GM12878 (cell line): Measurements from ENCODE around the gene ABCG1. TPM values are rescaled to one million over a fixed set of nuclear protein-coding genes. Genes with fewer than 3 reads are reported as not detected.

Experiments used
- ASH2L ChIP-seq: fragments of 300-600, 200-600 bp; sonication (generic); IDR thresholded peaks from 2 replicates; pipeline ENCODE4 v1.6.1; 2017; ENCODE audit warnings: low read depth, mild to moderate bottlenecking, borderline replicate concordance
- CREM ChIP-seq: IDR thresholded peaks from 2 replicates; pipeline ENCODE4 v1.6.1; 2014; ENCODE audit warnings: antibody characterized with exemption, low read depth
- FOS ChIP-seq: IDR thresholded peaks from 3 replicates; pipeline ENCODE4 v1.6.1; 2011; ENCODE audit warnings: borderline replicate concordance; ENCODE audit not compliant: insufficient read length; ENCODE audit errors: extremely low read depth
- MXI1 ChIP-seq: fragments of 150-350 bp; IDR thresholded peaks from 2 replicates; pipeline ENCODE4 v1.6.1; 2011; ENCODE audit warnings: low read depth, mild to moderate bottlenecking, inconsistent platforms, low read length, improper control_type of control experiment
- PML ChIP-seq: IDR thresholded peaks from 2 replicates; pipeline ENCODE4 v1.6.1; 2012; ENCODE audit warnings: low read length, inconsistent platforms
- POLR2A ChIP-seq: IDR thresholded peaks from 2 replicates; pipeline ENCODE4 v1.6.1; 2011; ENCODE audit warnings: low read depth, mild to moderate bottlenecking, low read length
- TCF7 ChIP-seq: IDR thresholded peaks from 2 replicates; pipeline ENCODE4 v1.6.1; 2014; ENCODE audit warnings: antibody characterized with exemption, borderline replicate concordance
- polyA plus RNA-seq, 11 experiments: library from polyadenylated mRNA; depleted of rRNA in 4 of 11; unstranded in 6 of 11; stranded (reverse) in 5 of 11; fragments of >200 nt; fragmentation: Nextera tagmentation in 4 of 11; fragmentation: Illumina TruSeq in 1 of 11; extraction: Ambion mirVana in 4 of 11; extraction: Trizol in 1 of 11; gene quantifications; 1 replicate in 1 of 11; 2 replicates in 10 of 11; pipeline versions ENCODE4 v1.2.1 to v1.2.3, GENCODE V29; 2011 to 2016; ENCODE audit warnings: inconsistent platforms in 2 of 11, missing spikeins in 2 of 11, low read depth in 1 of 11
- total RNA-seq, 4 experiments: library from RNA; depleted of rRNA in 3 of 4; stranded (reverse); fragments of >200 nt in 3 of 4; fragmentation: Illumina TruSeq in 1 of 4; extraction: Trizol in 1 of 4; gene quantifications; 2 replicates each; pipeline versions ENCODE4 v1.2.1 to v1.2.3, GENCODE V29; 2013 to 2021
- TF ChIP-seq, protein P1 (sequence below): fragments of 450-650 bp; IDR thresholded peaks from 2 replicates; pipeline ENCODE4 v1.6.1; 2016; ENCODE audit warnings: mild to moderate bottlenecking, moderate library complexity, borderline replicate concordance
- TF ChIP-seq, protein P2 (sequence below): fragments of 450-650 bp; IDR thresholded peaks from 2 replicates; pipeline ENCODE4 v1.6.1; 2017; ENCODE audit warnings: mild to moderate bottlenecking, moderate library complexity
- TF ChIP-seq, protein P3 (sequence below): IDR thresholded peaks from 2 replicates; pipeline ENCODE4 v1.6.1; 2012; ENCODE audit warnings: low read depth, low read length, improper control_type of control experiment
- TF ChIP-seq, protein P4 (sequence below): fragments of 450-650 bp; IDR thresholded peaks from 2 replicates; pipeline ENCODE4 v1.6.1; 2016; ENCODE audit warnings: mild to moderate bottlenecking
- TF ChIP-seq, protein P5 (sequence below): fragments of 450-650 bp; IDR thresholded peaks from 2 replicates; pipeline ENCODE4 v1.6.1; 2014; ENCODE audit warnings: mild to moderate bottlenecking
- TF ChIP-seq, protein P6 (sequence below): fragments of 450-650 bp; IDR thresholded peaks from 2 replicates; pipeline ENCODE4 v1.6.1; 2016; ENCODE audit warnings: mild to moderate bottlenecking
- TF ChIP-seq, protein P7 (sequence below): fragments of 450-650 bp; IDR thresholded peaks from 2 replicates; pipeline ENCODE4 v1.6.1; 2018; ENCODE audit warnings: mild to moderate bottlenecking, low read depth, moderate library complexity; ENCODE audit not compliant: partially characterized antibody

Gene ABCG1
- total and polyA plus RNA-seq, 10 of the 15 experiments (the other 5 are each of a cell fraction or from before 2014, with no cell fraction given), result 0.59 to 19.3 (median 5.7) TPM

DNA sequence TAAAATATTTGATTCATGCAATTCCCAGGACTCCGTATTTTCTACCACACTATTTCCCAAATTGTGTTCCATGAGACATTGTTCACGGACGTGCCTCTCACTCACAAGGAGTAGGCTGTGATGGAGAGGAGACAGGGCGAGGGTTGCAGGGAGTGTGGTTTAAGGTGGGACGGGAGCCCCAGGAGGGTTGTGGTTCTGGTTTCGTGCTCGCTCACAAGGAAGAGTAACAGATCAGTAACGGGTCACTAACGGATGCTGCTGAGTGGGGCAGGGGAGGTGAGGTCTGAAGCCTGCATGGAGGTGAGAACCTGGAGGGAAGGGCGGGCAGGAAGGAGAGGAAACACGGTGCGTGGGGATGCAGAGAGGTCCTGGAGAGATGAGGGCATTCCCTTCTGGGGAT, 67.5 kb downstream of the ABCG1 start (continued):
- TF ChIP-seq, protein P1, sequence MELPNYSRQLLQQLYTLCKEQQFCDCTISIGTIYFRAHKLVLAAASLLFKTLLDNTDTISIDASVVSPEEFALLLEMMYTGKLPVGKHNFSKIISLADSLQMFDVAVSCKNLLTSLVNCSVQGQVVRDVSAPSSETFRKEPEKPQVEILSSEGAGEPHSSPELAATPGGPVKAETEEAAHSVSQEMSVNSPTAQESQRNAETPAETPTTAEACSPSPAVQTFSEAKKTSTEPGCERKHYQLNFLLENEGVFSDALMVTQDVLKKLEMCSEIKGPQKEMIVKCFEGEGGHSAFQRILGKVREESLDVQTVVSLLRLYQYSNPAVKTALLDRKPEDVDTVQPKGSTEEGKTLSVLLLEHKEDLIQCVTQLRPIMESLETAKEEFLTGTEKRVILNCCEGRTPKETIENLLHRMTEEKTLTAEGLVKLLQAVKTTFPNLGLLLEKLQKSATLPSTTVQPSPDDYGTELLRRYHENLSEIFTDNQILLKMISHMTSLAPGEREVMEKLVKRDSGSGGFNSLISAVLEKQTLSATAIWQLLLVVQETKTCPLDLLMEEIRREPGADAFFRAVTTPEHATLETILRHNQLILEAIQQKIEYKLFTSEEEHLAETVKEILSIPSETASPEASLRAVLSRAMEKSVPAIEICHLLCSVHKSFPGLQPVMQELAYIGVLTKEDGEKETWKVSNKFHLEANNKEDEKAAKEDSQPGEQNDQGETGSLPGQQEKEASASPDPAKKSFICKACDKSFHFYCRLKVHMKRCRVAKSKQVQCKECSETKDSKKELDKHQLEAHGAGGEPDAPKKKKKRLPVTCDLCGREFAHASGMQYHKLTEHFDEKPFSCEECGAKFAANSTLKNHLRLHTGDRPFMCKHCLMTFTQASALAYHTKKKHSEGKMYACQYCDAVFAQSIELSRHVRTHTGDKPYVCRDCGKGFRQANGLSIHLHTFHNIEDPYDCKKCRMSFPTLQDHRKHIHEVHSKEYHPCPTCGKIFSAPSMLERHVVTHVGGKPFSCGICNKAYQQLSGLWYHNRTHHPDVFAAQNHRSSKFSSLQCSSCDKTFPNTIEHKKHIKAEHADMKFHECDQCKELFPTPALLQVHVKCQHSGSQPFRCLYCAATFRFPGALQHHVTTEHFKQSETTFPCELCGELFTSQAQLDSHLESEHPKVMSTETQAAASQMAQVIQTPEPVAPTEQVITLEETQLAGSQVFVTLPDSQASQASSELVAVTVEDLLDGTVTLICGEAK, result no peak
- TF ChIP-seq TCF7 (no peak), CREM (no peak), ASH2L (no peak), POLR2A (no peak), PML (no peak), MXI1 (no peak), FOS (no peak)
- TF ChIP-seq, protein P2, sequence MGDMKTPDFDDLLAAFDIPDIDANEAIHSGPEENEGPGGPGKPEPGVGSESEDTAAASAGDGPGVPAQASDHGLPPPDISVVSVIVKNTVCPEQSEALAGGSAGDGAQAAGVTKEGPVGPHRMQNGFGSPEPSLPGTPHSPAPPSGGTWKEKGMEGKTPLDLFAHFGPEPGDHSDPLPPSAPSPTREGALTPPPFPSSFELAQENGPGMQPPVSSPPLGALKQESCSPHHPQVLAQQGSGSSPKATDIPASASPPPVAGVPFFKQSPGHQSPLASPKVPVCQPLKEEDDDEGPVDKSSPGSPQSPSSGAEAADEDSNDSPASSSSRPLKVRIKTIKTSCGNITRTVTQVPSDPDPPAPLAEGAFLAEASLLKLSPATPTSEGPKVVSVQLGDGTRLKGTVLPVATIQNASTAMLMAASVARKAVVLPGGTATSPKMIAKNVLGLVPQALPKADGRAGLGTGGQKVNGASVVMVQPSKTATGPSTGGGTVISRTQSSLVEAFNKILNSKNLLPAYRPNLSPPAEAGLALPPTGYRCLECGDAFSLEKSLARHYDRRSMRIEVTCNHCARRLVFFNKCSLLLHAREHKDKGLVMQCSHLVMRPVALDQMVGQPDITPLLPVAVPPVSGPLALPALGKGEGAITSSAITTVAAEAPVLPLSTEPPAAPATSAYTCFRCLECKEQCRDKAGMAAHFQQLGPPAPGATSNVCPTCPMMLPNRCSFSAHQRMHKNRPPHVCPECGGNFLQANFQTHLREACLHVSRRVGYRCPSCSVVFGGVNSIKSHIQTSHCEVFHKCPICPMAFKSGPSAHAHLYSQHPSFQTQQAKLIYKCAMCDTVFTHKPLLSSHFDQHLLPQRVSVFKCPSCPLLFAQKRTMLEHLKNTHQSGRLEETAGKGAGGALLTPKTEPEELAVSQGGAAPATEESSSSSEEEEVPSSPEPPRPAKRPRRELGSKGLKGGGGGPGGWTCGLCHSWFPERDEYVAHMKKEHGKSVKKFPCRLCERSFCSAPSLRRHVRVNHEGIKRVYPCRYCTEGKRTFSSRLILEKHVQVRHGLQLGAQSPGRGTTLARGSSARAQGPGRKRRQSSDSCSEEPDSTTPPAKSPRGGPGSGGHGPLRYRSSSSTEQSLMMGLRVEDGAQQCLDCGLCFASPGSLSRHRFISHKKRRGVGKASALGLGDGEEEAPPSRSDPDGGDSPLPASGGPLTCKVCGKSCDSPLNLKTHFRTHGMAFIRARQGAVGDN, result no peak
- TF ChIP-seq, protein P3, sequence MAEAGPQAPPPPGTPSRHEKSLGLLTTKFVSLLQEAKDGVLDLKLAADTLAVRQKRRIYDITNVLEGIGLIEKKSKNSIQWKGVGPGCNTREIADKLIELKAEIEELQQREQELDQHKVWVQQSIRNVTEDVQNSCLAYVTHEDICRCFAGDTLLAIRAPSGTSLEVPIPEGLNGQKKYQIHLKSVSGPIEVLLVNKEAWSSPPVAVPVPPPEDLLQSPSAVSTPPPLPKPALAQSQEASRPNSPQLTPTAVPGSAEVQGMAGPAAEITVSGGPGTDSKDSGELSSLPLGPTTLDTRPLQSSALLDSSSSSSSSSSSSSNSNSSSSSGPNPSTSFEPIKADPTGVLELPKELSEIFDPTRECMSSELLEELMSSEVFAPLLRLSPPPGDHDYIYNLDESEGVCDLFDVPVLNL, result no peak
- TF ChIP-seq, protein P4, sequence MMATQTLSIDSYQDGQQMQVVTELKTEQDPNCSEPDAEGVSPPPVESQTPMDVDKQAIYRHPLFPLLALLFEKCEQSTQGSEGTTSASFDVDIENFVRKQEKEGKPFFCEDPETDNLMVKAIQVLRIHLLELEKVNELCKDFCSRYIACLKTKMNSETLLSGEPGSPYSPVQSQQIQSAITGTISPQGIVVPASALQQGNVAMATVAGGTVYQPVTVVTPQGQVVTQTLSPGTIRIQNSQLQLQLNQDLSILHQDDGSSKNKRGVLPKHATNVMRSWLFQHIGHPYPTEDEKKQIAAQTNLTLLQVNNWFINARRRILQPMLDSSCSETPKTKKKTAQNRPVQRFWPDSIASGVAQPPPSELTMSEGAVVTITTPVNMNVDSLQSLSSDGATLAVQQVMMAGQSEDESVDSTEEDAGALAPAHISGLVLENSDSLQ, result 0 out of 2 replicates have a peak, but pooled peaks have one; percentile 20
- TF ChIP-seq, protein P5, sequence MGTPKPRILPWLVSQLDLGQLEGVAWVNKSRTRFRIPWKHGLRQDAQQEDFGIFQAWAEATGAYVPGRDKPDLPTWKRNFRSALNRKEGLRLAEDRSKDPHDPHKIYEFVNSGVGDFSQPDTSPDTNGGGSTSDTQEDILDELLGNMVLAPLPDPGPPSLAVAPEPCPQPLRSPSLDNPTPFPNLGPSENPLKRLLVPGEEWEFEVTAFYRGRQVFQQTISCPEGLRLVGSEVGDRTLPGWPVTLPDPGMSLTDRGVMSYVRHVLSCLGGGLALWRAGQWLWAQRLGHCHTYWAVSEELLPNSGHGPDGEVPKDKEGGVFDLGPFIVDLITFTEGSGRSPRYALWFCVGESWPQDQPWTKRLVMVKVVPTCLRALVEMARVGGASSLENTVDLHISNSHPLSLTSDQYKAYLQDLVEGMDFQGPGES, result no peak; the same call in 1 of the 2 replicates
- TF ChIP-seq, protein P6, sequence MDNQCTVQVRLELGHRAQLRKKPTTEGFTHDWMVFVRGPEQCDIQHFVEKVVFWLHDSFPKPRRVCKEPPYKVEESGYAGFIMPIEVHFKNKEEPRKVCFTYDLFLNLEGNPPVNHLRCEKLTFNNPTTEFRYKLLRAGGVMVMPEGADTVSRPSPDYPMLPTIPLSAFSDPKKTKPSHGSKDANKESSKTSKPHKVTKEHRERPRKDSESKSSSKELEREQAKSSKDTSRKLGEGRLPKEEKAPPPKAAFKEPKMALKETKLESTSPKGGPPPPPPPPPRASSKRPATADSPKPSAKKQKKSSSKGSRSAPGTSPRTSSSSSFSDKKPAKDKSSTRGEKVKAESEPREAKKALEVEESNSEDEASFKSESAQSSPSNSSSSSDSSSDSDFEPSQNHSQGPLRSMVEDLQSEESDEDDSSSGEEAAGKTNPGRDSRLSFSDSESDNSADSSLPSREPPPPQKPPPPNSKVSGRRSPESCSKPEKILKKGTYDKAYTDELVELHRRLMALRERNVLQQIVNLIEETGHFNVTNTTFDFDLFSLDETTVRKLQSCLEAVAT, result peak; percentile 81
- TF ChIP-seq, protein P7, sequence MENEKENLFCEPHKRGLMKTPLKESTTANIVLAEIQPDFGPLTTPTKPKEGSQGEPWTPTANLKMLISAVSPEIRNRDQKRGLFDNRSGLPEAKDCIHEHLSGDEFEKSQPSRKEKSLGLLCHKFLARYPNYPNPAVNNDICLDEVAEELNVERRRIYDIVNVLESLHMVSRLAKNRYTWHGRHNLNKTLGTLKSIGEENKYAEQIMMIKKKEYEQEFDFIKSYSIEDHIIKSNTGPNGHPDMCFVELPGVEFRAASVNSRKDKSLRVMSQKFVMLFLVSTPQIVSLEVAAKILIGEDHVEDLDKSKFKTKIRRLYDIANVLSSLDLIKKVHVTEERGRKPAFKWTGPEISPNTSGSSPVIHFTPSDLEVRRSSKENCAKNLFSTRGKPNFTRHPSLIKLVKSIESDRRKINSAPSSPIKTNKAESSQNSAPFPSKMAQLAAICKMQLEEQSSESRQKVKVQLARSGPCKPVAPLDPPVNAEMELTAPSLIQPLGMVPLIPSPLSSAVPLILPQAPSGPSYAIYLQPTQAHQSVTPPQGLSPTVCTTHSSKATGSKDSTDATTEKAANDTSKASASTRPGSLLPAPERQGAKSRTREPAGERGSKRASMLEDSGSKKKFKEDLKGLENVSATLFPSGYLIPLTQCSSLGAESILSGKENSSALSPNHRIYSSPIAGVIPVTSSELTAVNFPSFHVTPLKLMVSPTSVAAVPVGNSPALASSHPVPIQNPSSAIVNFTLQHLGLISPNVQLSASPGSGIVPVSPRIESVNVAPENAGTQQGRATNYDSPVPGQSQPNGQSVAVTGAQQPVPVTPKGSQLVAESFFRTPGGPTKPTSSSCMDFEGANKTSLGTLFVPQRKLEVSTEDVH, result no peak
